ENCODE data around the gene TFPI.

The TFPI gene

GRCh38 chr2:187445051-187445450 is 109.2 kb downstream of the TFPI start:
- peaks cover 4 to 24% (median 11%) of the 10 kb centered on the region in 4 experiments for H3K4me1 ChIP-seq (ENCODE audit: control extremely low read depth in 1 of 4, control insufficient read depth in 4 of 4, insufficient read depth in 4 of 4, low read length in 3 of 4)
- peak overlapping the region in 5 of 7 experiments; percentile 12 to 95 (median 51) for H3K4me3 ChIP-seq (ENCODE audit: control insufficient read depth in 1 of 7, extremely low read depth in 1 of 7, insufficient read depth in 4 of 7, low read depth in 2 of 7, low read length in 6 of 7)
- no CpG with 5 or more reads among the region's 6 CpGs for WGBS (ENCODE audit: insufficient coverage)
- POLR2A ChIA-PET, result no interaction called here
- no peak for DNase-seq
- H3K27me3 ChIP-seq (replicated peaks in 2 of 5; ENCODE audit: control insufficient read depth in 4 of 5, insufficient read depth in 5 of 5, low read length in 4 of 5), result no peaks in the 10 kb centered on the region
- H3K27ac ChIP-seq (ENCODE audit: insufficient read depth in 1 of 2, low read depth in 1 of 2, low read length in 2 of 2, poor library complexity in 1 of 2, severe bottlenecking in 2 of 2), result no peak overlapping the region
- CTCF ChIA-PET, result interaction anchor here (0.7 to 1.5 kb wide), 3 partner anchors 15 to 589 kb away, joined by 3 to 7 read pairs (median 3); no protein-coding TSS in a partner anchor
- H3K9me3 ChIP-seq (ENCODE audit: control extremely low read depth in 1 of 5, control insufficient read depth in 4 of 5, insufficient read depth in 2 of 5, low read depth in 1 of 5, low read length in 4 of 5), result no peaks in the 10 kb centered on the region
- peaks cover 0 to 2% (median 0%) of the 10 kb centered on the region in 4 experiments for H3K36me3 ChIP-seq (ENCODE audit: control insufficient read depth in 4 of 4, insufficient read depth in 4 of 4, low read length in 3 of 4)

GRCh38 chr2:187442778-187443177 is 111.5 kb downstream of the TFPI start:
- Histone ChIP-seq H3K36me3 (ENCODE audit: control insufficient read depth in 4 of 4, insufficient read depth in 4 of 4, low read length in 3 of 4) (peaks cover 0 to 2% (median 0%) of the 10 kb centered on the region in 4 experiments), H3K27me3 (replicated peaks in 2 of 5; ENCODE audit: control insufficient read depth in 4 of 5, insufficient read depth in 5 of 5, low read length in 4 of 5) (no peaks in the 10 kb centered on the region), H3K4me1 (ENCODE audit: control extremely low read depth in 1 of 4, control insufficient read depth in 4 of 4, insufficient read depth in 4 of 4, low read length in 3 of 4) (peaks cover 0 to 20% (median 6%) of the 10 kb centered on the region in 4 experiments), H3K27ac (ENCODE audit: insufficient read depth in 1 of 2, low read depth in 1 of 2, low read length in 2 of 2, poor library complexity in 1 of 2, severe bottlenecking in 2 of 2) (no peak overlapping the region), H3K4me3 (ENCODE audit: control insufficient read depth in 1 of 7, extremely low read depth in 1 of 7, insufficient read depth in 4 of 7, low read depth in 2 of 7, low read length in 6 of 7) (no peak overlapping the region), H3K9me3 (ENCODE audit: control extremely low read depth in 1 of 5, control insufficient read depth in 4 of 5, insufficient read depth in 2 of 5, low read depth in 1 of 5, low read length in 4 of 5) (no peaks in the 10 kb centered on the region)
- no peak for DNase-seq
- CTCF ChIA-PET, result interaction anchor here (0.8 to 1.4 kb wide), 3 partner anchors 8 to 576 kb away, joined by 3 to 5 read pairs (median 3); no protein-coding TSS in a partner anchor
- POLR2A ChIA-PET, result no interaction called here
- no CpG with 5 or more reads among the region's 2 CpGs for WGBS (ENCODE audit: insufficient coverage)

- Histone ChIP-seq H3K36me3 (ENCODE audit: control insufficient read depth in 4 of 4, insufficient read depth in 4 of 4, low read length in 3 of 4) (peaks cover 0 to 2% (median 0%) of the 10 kb centered on the region in 4 experiments), H3K4me3 (ENCODE audit: control insufficient read depth in 1 of 7, extremely low read depth in 1 of 7, insufficient read depth in 4 of 7, low read depth in 2 of 7, low read length in 6 of 7) (no peak overlapping the region), H3K4me1 (ENCODE audit: control extremely low read depth in 1 of 4, control insufficient read depth in 4 of 4, insufficient read depth in 4 of 4, low read length in 3 of 4) (peaks cover 0 to 18% (median 5%) of the 10 kb centered on the region in 4 experiments), H3K27ac (ENCODE audit: insufficient read depth in 1 of 2, low read depth in 1 of 2, low read length in 2 of 2, poor library complexity in 1 of 2, severe bottlenecking in 2 of 2) (no peak overlapping the region), H3K9me3 (ENCODE audit: control extremely low read depth in 1 of 5, control insufficient read depth in 4 of 5, insufficient read depth in 2 of 5, low read depth in 1 of 5, low read length in 4 of 5) (no peaks in the 10 kb centered on the region), H3K27me3 (replicated peaks in 2 of 5; ENCODE audit: control insufficient read depth in 4 of 5, insufficient read depth in 5 of 5, low read length in 4 of 5) (no peaks in the 10 kb centered on the region)
- ChIA-PET CTCF (interaction anchor here (0.8 to 1.4 kb wide), 3 partner anchors 8 to 575 kb away, joined by 3 to 5 read pairs (median 3); no protein-coding TSS in a partner anchor), POLR2A (no interaction called here)
- DNase-seq, result peak in 2 of 3 donors; percentile 38 to 39
- WGBS (ENCODE audit: insufficient coverage), result no CpG with 5 or more reads among the region's 1 CpG
Measured at GRCh38 chr2:187442378-187442777, 111.9 kb downstream of the TFPI start.

GRCh38 chr2:187440101-187440675 is 114.0 kb downstream of the TFPI start:
- Histone ChIP-seq H3K27me3 (replicated peaks in 2 of 5; ENCODE audit: control insufficient read depth in 4 of 5, insufficient read depth in 5 of 5, low read length in 4 of 5) (no peaks in the 10 kb centered on the region), H3K36me3 (ENCODE audit: control insufficient read depth in 4 of 4, insufficient read depth in 4 of 4, low read length in 3 of 4) (peaks cover 0 to 2% (median 0%) of the 10 kb centered on the region in 4 experiments), H3K27ac (ENCODE audit: insufficient read depth in 1 of 2, low read depth in 1 of 2, low read length in 2 of 2, poor library complexity in 1 of 2, severe bottlenecking in 2 of 2) (no peak overlapping the region), H3K4me3 (ENCODE audit: control insufficient read depth in 1 of 7, extremely low read depth in 1 of 7, insufficient read depth in 4 of 7, low read depth in 2 of 7, low read length in 6 of 7) (no peak overlapping the region), H3K9me3 (ENCODE audit: control extremely low read depth in 1 of 5, control insufficient read depth in 4 of 5, insufficient read depth in 2 of 5, low read depth in 1 of 5, low read length in 4 of 5) (no peaks in the 10 kb centered on the region), H3K4me1 (ENCODE audit: control extremely low read depth in 1 of 4, control insufficient read depth in 4 of 4, insufficient read depth in 4 of 4, low read length in 3 of 4) (peaks cover 0 to 15% (median 0%) of the 10 kb centered on the region in 4 experiments)
- no CpG with 5 or more reads among the region's 3 CpGs for WGBS (ENCODE audit: insufficient coverage)
- ChIA-PET CTCF (interaction anchor here (0.8 to 1.3 kb wide), 3 partner anchors 11 to 269 kb away, joined by 3 to 4 read pairs (median 3); no protein-coding TSS in a partner anchor), POLR2A (interaction anchor here (0.6 kb wide), 1 partner anchor 494 kb away, joined by 3 read pairs; no protein-coding TSS in a partner anchor)
- no peak for DNase-seq

- no peak for DNase-seq
- H3K4me1 ChIP-seq (ENCODE audit: control extremely low read depth in 1 of 4, control insufficient read depth in 4 of 4, insufficient read depth in 4 of 4, low read length in 3 of 4), result peaks cover 0 to 3% (median 0%) of the 10 kb centered on the region in 4 experiments
- WGBS (ENCODE audit: insufficient coverage), result no CpG with 5 or more reads among the region's 1 CpG
- H3K27me3 ChIP-seq (replicated peaks in 2 of 5; ENCODE audit: control insufficient read depth in 4 of 5, insufficient read depth in 5 of 5, low read length in 4 of 5), result no peaks in the 10 kb centered on the region
- CTCF ChIA-PET, result no interaction called here
- H3K4me3 ChIP-seq (ENCODE audit: control insufficient read depth in 1 of 7, extremely low read depth in 1 of 7, insufficient read depth in 4 of 7, low read depth in 2 of 7, low read length in 6 of 7), result no peak overlapping the region
- no peak overlapping the region for H3K27ac ChIP-seq (ENCODE audit: insufficient read depth in 1 of 2, low read depth in 1 of 2, low read length in 2 of 2, poor library complexity in 1 of 2, severe bottlenecking in 2 of 2)
- peaks cover 0 to 2% (median 0%) of the 10 kb centered on the region in 4 experiments for H3K36me3 ChIP-seq (ENCODE audit: control insufficient read depth in 4 of 4, insufficient read depth in 4 of 4, low read length in 3 of 4)
- POLR2A ChIA-PET, result no interaction called here
- no peaks in the 10 kb centered on the region for H3K9me3 ChIP-seq (ENCODE audit: control extremely low read depth in 1 of 5, control insufficient read depth in 4 of 5, insufficient read depth in 2 of 5, low read depth in 1 of 5, low read length in 4 of 5)
Measured at GRCh38 chr2:187438455-187438854, 115.8 kb downstream of the TFPI start.

- peaks cover 0 to 7% (median 0%) of the 10 kb centered on the region in 4 experiments for H3K36me3 ChIP-seq (ENCODE audit: control insufficient read depth in 4 of 4, insufficient read depth in 4 of 4, low read length in 3 of 4)
- no peaks in the 10 kb centered on the region for H3K27me3 ChIP-seq (replicated peaks in 2 of 5; ENCODE audit: control insufficient read depth in 4 of 5, insufficient read depth in 5 of 5, low read length in 4 of 5)
- H3K27ac ChIP-seq (ENCODE audit: insufficient read depth in 1 of 2, low read depth in 1 of 2, low read length in 2 of 2, poor library complexity in 1 of 2, severe bottlenecking in 2 of 2), result no peak overlapping the region
- no peaks in the 10 kb centered on the region for H3K4me1 ChIP-seq (ENCODE audit: control extremely low read depth in 1 of 4, control insufficient read depth in 4 of 4, insufficient read depth in 4 of 4, low read length in 3 of 4)
- H3K4me3 ChIP-seq (ENCODE audit: control insufficient read depth in 1 of 7, extremely low read depth in 1 of 7, insufficient read depth in 4 of 7, low read depth in 2 of 7, low read length in 6 of 7), result no peak overlapping the region
- DNase-seq, result no peak
- no CpG with 5 or more reads among the region's 4 CpGs for WGBS (ENCODE audit: insufficient coverage)
- no peaks in the 10 kb centered on the region for H3K9me3 ChIP-seq (ENCODE audit: control extremely low read depth in 1 of 5, control insufficient read depth in 4 of 5, insufficient read depth in 2 of 5, low read depth in 1 of 5, low read length in 4 of 5)
- CTCF ChIA-PET, result interaction anchor here (0.5 kb wide), 1 partner anchor 1089 kb away, joined by 3 read pairs; no protein-coding TSS in a partner anchor
- POLR2A ChIA-PET, result no interaction called here
Measured at GRCh38 chr2:187435756-187436155, 118.5 kb downstream of the TFPI start.

GRCh38 chr2:187435078-187435477 is 119.2 kb downstream of the TFPI start:
- POLR2A ChIA-PET, result interaction anchor here (0.8 kb wide), 1 partner anchor 56 kb away, joined by 3 read pairs; no protein-coding TSS in a partner anchor
- CTCF ChIA-PET, result no interaction called here
- WGBS (ENCODE audit: insufficient coverage), result 75% methylated on average over 2 of the region's 3 CpGs
- Histone ChIP-seq H3K4me1 (ENCODE audit: control extremely low read depth in 1 of 4, control insufficient read depth in 4 of 4, insufficient read depth in 4 of 4, low read length in 3 of 4) (peaks cover 0 to under 1% (median 0%) of the 10 kb centered on the region in 4 experiments), H3K9me3 (ENCODE audit: control extremely low read depth in 1 of 5, control insufficient read depth in 4 of 5, insufficient read depth in 2 of 5, low read depth in 1 of 5, low read length in 4 of 5) (no peaks in the 10 kb centered on the region), H3K27me3 (replicated peaks in 2 of 5; ENCODE audit: control insufficient read depth in 4 of 5, insufficient read depth in 5 of 5, low read length in 4 of 5) (no peaks in the 10 kb centered on the region), H3K36me3 (ENCODE audit: control insufficient read depth in 4 of 4, insufficient read depth in 4 of 4, low read length in 3 of 4) (peaks cover 0 to 7% (median 0%) of the 10 kb centered on the region in 4 experiments), H3K4me3 (ENCODE audit: control insufficient read depth in 1 of 7, extremely low read depth in 1 of 7, insufficient read depth in 4 of 7, low read depth in 2 of 7, low read length in 6 of 7) (no peak overlapping the region), H3K27ac (ENCODE audit: insufficient read depth in 1 of 2, low read depth in 1 of 2, low read length in 2 of 2, poor library complexity in 1 of 2, severe bottlenecking in 2 of 2) (no peak overlapping the region)
- DNase-seq, result peak in 1 of 3 donors; percentile 20
